ENCODE measurements around the gene PIK3R5. TPM values are rescaled to one million over a fixed set of nuclear protein-coding genes. Genes with fewer than 3 reads are reported as not detected.

Gene PIK3R5
- total RNA-seq, 1 experiment from 2014 or later: 2.5 TPM

DNA sequence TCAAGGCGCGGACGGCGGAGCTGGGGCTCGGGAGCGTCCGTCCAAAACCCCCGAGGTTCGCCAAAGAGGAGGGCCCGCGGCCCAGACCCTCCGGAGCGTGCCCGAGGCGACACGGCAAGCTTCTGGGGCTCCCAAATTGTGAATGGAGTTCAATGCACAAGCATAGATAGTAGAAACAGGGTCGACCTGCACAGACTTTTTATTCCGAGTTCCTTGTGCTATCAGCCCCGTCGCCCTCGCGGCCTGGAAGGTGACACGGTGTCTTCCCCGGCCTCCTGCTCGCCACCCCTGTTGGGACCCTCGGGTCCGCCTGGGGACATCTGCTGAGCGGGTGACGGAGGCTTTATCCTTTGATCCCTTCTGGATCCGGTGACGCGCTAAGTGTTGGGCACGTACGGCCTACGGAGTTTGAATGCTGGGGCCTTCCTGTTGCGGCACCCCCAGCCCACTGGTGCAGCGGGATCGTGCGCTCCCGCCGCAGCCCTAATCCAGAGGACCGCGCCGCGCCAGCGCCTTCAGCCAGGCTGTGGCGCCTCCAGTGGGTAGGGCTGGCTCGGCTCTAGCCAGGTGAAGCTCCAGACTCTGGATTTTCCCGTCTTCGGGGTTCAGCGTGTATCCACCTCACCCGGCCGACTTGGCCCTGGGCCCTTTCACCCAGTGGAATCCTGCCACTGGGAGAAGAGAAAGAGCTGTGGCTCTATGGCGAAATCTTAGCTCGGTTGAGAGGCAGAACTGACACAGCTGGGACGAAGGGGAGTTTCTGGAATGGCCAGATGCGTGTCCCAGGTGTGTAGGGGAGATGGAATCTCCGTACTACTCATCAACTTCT lies 38.8 kb upstream of the PIK3R5 start:
- no peak overlapping the region for H3K27ac ChIP-seq (ENCODE audit: low read depth, low read length)

More for the DNA sequence above, 38.8 kb upstream of the PIK3R5 start:
- Histone ChIP-seq H3K79me2 (ENCODE audit: insufficient read depth, low read length) (no peaks in the 10 kb centered on the region), H3K9me3 (ENCODE audit: control insufficient read depth in 1 of 2, insufficient read depth in 1 of 2, low read depth in 1 of 2, low read length in 2 of 2) (0 out of 4 replicates have a peak, but pooled peaks cover 0 to 3% of the 10 kb centered on the region in 2 experiments), H3K4me1 (ENCODE audit: control insufficient read depth in 1 of 2, insufficient read depth in 2 of 2, low read length in 2 of 2) (peaks cover 0 to 4% of the 10 kb centered on the region in 2 experiments; a peak in 1 of 4 replicates), H3K4me2 (ENCODE audit: low read length) (no peak overlapping the region), H3K9ac (ENCODE audit: low read length) (no peak overlapping the region), H3K4me3 (replicated peaks in 1 of 2; ENCODE audit: low read depth in 1 of 2, low read length in 2 of 2) (no peak overlapping the region), H3K36me3 (ENCODE audit: control insufficient read depth in 1 of 2, insufficient read depth in 2 of 2, low read length in 2 of 2) (no peaks in the 10 kb centered on the region), H3K9me2 (ENCODE audit: insufficient read depth) (no peaks in the 10 kb centered on the region), H3K27me3 (ENCODE audit: insufficient read depth, low read length) (peaks cover 2% of the 10 kb centered on the region; the same call in 1 of the 2 replicates), H2AFZ (ENCODE audit: low read depth, low read length, poor library complexity, severe bottlenecking) (no peak overlapping the region), H4K20me1 (ENCODE audit: insufficient read depth) (no peaks in the 10 kb centered on the region)
- TF ChIP-seq SRF (IDR thresholded peaks at IDR 0.05; ENCODE audit: low read depth) (no peak), FOSL1 (IDR thresholded peaks at IDR 0.05; ENCODE audit: low read depth) (no peak), JUND (IDR thresholded peaks at IDR 0.05) (no peak), TCF7L2 (IDR thresholded peaks at IDR 0.05; ENCODE audit: borderline replicate concordance, extremely low read depth, insufficient read depth, insufficient read length) (no peak), RAD21 (IDR thresholded peaks at IDR 0.05; ENCODE audit: low read depth) (no peak), ELF1 (IDR thresholded peaks at IDR 0.05; ENCODE audit: borderline replicate concordance, low read depth) (no peak), POLR2AphosphoS5 (IDR thresholded peaks at IDR 0.05; ENCODE audit: low read depth, low read length) (no peak), CBX3 (IDR thresholded peaks at IDR 0.05; ENCODE audit: low read depth) (no peak), ZFX (IDR thresholded peaks at IDR 0.05) (no peak), ZNF274 (IDR thresholded peaks at IDR 0.05; ENCODE audit: low read depth, low read length) (no peak)
- TF ChIP-seq, protein P1, sequence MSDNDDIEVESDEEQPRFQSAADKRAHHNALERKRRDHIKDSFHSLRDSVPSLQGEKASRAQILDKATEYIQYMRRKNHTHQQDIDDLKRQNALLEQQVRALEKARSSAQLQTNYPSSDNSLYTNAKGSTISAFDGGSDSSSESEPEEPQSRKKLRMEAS (IDR thresholded peaks at IDR 0.05): no peak
- TF ChIP-seq, protein P2, sequence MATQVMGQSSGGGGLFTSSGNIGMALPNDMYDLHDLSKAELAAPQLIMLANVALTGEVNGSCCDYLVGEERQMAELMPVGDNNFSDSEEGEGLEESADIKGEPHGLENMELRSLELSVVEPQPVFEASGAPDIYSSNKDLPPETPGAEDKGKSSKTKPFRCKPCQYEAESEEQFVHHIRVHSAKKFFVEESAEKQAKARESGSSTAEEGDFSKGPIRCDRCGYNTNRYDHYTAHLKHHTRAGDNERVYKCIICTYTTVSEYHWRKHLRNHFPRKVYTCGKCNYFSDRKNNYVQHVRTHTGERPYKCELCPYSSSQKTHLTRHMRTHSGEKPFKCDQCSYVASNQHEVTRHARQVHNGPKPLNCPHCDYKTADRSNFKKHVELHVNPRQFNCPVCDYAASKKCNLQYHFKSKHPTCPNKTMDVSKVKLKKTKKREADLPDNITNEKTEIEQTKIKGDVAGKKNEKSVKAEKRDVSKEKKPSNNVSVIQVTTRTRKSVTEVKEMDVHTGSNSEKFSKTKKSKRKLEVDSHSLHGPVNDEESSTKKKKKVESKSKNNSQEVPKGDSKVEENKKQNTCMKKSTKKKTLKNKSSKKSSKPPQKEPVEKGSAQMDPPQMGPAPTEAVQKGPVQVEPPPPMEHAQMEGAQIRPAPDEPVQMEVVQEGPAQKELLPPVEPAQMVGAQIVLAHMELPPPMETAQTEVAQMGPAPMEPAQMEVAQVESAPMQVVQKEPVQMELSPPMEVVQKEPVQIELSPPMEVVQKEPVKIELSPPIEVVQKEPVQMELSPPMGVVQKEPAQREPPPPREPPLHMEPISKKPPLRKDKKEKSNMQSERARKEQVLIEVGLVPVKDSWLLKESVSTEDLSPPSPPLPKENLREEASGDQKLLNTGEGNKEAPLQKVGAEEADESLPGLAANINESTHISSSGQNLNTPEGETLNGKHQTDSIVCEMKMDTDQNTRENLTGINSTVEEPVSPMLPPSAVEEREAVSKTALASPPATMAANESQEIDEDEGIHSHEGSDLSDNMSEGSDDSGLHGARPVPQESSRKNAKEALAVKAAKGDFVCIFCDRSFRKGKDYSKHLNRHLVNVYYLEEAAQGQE (IDR thresholded peaks at IDR 0.05; ENCODE audit: low read depth): no peak
- POLR2A ChIA-PET: no interaction called here
- RAD21 ChIA-PET (ENCODE audit: low non-redundant PET in 1 of 2, low total read pairs in 2 of 2, uncharacterized antibody in 2 of 2, unreplicated experiment in 2 of 2): no interaction called here
- no TSS peak for BruUV-seq (replicated peaks)
- DNase-seq (ENCODE audit: low read depth, low spot score) (no peak), ATAC-seq (no peak)
- CTCF ChIA-PET: no interaction called here
- intact Hi-C loops (cut with micrococcal nuclease): no loop called here

Data from HCT116 (cell line).